GM12873 (cell line): ENCODE data around the gene ANKAR.

Experiments
- TF ChIP-seq, protein P1 (sequence below): IDR thresholded peaks from 2 replicates; pipeline ENCODE4 v1.5.1; 2012; ENCODE audit warnings: low read depth, mild to moderate bottlenecking, moderate library complexity, low read length, control low read depth; ENCODE audit not compliant: insufficient read depth; ENCODE audit errors: missing control alignments

Gene ANKAR

DNA sequence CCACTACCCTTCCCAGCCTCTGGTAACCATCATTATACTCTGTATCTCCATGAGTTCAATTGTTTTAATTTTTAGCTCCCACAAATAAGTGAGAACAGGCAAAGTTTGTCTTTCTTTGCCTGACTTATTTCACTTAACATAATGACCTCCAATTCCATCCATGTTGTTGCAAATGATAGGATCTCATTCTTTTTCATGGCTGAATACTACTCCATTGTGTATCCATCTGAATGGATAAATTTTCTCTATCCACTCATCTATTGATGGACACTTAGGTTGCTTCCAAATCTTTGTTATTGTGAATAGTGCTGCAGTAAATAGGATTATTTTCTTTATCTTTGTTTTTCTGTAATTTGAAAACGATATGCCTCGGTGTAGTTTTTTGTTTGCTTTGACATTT is 26.2 kb downstream of the ANKAR start:
- TF ChIP-seq, protein P1, sequence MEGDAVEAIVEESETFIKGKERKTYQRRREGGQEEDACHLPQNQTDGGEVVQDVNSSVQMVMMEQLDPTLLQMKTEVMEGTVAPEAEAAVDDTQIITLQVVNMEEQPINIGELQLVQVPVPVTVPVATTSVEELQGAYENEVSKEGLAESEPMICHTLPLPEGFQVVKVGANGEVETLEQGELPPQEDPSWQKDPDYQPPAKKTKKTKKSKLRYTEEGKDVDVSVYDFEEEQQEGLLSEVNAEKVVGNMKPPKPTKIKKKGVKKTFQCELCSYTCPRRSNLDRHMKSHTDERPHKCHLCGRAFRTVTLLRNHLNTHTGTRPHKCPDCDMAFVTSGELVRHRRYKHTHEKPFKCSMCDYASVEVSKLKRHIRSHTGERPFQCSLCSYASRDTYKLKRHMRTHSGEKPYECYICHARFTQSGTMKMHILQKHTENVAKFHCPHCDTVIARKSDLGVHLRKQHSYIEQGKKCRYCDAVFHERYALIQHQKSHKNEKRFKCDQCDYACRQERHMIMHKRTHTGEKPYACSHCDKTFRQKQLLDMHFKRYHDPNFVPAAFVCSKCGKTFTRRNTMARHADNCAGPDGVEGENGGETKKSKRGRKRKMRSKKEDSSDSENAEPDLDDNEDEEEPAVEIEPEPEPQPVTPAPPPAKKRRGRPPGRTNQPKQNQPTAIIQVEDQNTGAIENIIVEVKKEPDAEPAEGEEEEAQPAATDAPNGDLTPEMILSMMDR: no peak

DNA sequence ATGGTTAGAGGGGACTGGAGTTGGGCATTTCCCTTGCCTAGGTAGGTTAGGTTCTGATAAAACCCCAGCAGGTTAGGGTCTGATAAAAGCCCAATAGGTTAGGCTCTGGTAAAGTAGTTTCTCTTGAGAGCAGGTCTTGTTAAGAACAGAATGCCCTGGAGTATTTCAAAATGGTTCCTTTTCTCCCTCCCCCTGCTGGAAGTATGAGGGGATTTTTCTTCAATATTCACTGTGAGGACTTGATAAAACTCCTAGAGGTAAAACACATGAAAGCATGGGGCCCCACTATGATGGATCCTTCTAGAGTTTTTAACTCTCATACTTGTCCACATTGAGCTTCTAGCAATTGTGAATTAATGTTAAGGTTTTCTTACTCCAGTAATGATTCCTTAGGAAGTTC is 27.6 kb downstream of the ANKAR start:
- TF ChIP-seq, protein P1: peak; percentile 9

DNA sequence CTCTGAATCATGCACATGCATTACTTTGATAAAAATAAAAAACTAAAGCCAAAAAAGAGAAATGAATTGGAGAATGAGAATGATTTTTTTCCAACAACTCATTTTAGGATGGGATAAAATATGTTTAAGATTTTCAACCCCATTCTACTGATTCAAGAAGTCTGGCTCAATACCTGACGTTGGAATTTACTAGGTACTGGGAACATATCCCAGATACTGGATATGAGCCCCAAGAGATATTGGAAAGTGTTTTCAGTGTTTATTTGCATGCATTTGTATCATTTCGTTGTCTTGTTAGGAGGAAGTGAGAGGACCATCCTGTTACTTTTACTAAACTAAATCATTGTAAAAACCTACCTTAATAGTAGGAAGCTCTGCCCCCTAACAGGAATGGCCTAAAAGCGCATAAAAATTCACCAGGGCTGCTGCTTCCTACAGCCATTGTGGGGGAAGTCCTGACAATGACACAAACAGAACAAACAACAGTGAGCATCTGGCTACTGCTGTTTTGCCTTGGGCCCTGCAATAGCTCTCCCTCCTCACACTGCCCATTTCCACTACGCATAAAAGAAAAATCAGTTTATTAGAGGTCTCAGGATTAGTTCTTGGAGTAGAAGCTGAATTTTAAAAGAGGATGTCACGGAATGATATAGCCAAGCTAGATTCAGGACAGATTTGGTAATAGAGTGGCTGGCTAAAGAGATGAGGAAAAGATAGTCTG is 35.2 kb downstream of the ANKAR start:
- TF ChIP-seq, protein P1: no peak

DNA sequence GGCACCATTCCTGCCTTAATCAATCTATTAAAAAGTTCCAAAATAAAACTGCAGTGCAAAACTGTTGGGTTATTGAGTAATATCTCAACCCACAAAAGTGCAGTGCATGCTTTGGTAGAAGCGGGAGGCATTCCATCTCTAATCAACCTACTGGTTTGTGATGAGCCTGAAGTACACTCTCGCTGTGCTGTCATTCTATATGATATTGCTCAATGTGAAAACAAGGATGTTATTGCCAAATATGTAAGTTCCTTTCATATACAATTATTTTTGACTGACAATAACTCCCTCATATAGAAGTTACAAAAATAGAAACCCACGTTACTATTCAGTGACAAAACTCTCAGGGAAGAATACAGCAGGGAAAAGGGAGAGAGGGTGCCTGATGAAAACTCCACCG is 45.1 kb downstream of the ANKAR start:
- TF ChIP-seq, protein P1: no peak

DNA sequence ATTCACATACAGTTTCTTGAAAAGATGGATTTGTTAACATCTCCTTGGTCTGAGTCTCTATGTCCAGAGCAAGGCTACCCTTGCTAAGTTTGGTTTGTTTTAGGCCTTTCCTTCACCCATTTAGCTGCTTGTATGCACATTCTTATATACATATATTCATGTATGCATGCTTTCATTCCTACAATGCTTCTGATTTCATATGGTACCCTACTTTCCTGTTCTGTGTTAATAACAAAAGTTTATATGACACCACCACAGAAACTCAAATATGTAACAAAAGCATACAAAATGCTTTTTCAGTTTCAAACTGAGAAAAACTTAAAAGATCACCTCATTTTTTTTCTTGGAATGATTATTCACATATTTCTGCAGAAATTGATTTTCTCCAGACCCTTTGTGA is 48.7 kb downstream of the ANKAR start:
- TF ChIP-seq, protein P1: no peak
